HepG2 (cell line): ENCODE measurements around the gene MZF1. TPM values are rescaled to one million over a fixed set of nuclear protein-coding genes. Genes with fewer than 3 reads are reported as not detected.
"Not testable (repeated sequence)": the region's sequence is repeated elsewhere in the genome, so short reads cannot be mapped to it uniquely, and the experiment has no call there.

Experiments
- ATAC-seq: fragments of 200-7000 bp; cut with Tn5 transposase; 3 replicates; pipeline ENCODE4 v1.9.1; 2020; ENCODE audit warnings: mild to moderate bottlenecking, moderate library complexity
- BruUV-seq: library from RNA; stranded (reverse); fragments of 400-500 nt; replicated peaks from 2 replicates; lab custom pipeline; 2021; lab: Mats Ljungman, UMichigan
- CTCF ChIA-PET: fragments of 300-600 bp; formaldehyde crosslinking; extraction: SDS; loops from one replicate; lab custom pipeline; 2021; ENCODE audit warnings: low total read pairs, inconsistent platforms, low intra/inter-chr PET ratio; lab: Yijun Ruan, JAX
- POLR2A ChIA-PET: fragments of 350-600 bp; sonication (Branson Sonifier 250); formaldehyde crosslinking; loops from one replicate; lab custom pipeline; 2020; ENCODE audit warnings: antibody characterized with exemption, inconsistent platforms; lab: Yijun Ruan, JAX
- DNase-seq: peaks from one replicate; pipeline ENCODE4 v3.0.0-alpha.2; 2015; ENCODE audit warnings: low spot score
- FAIRE-seq: peaks from 3 replicates; lab custom pipeline; 2011; peaks lifted over from hg19 to GRCh38; lab: Jason Lieb, UNC
- H2AFZ ChIP-seq: one replicate; pipeline ENCODE4 v1.6.1; 2011; ENCODE audit warnings: low read length, inconsistent platforms
- H3K27ac ChIP-seq: fragments of 300-600 bp; 3 replicates; pipeline ENCODE4 v1.8.0; 2011; ENCODE audit warnings: mixed run types, mild to moderate bottlenecking, mixed read lengths, low read length, inconsistent platforms; ENCODE audit not compliant: insufficient read depth; ENCODE audit errors: extremely low read length
- H3K27me3 ChIP-seq, 2 experiments: fragments of 200-600 bp in 1 of 2; 2 replicates in 1 of 2; 3 replicates in 1 of 2; pipeline versions ENCODE4 v1.6.0 to v1.8.0; 2011; ENCODE audit warnings: low read length in 2 of 2, mild to moderate bottlenecking in 2 of 2, moderate library complexity in 2 of 2, inconsistent platforms in 1 of 2; ENCODE audit not compliant: insufficient read depth in 2 of 2, control insufficient read depth in 1 of 2
- H3K36me3 ChIP-seq, 2 experiments: fragments of 200-600 bp in 1 of 2; replicated peaks in 1 of 2; 2 replicates in 1 of 2; 3 replicates in 1 of 2; pipeline versions ENCODE4 v1.5.1 to v1.8.0; 2011; ENCODE audit warnings: low read length in 2 of 2, inconsistent platforms in 1 of 2; ENCODE audit not compliant: insufficient read depth in 2 of 2, control insufficient read depth in 1 of 2
- H3K4me1 ChIP-seq: 2 replicates; pipeline ENCODE4 v1.5.1; 2012; ENCODE audit warnings: low read length, inconsistent platforms; ENCODE audit not compliant: insufficient read depth
- H3K4me2 ChIP-seq: 2 replicates; pipeline ENCODE4 v1.6.0; 2011; ENCODE audit warnings: low read depth, low read length, inconsistent platforms
- H3K4me3 ChIP-seq, 3 experiments: fragments of 200-600 bp in 1 of 3; sonication (generic), shearing (Covaris generic) in 1 of 3; replicated peaks in 1 of 3; 2 replicates each; pipeline ENCODE4 v1.5.1; 2011 to 2016; ENCODE audit warnings: low read length in 3 of 3, inconsistent platforms in 2 of 3, low read depth in 2 of 3, mild to moderate bottlenecking in 2 of 3, control low read depth in 1 of 3, mixed read lengths in 1 of 3; ENCODE audit not compliant: insufficient read depth in 1 of 3
- H3K79me2 ChIP-seq: one replicate; pipeline ENCODE4 v1.6.1; 2011; ENCODE audit warnings: low read length, inconsistent platforms; ENCODE audit not compliant: insufficient read depth
- H3K9ac ChIP-seq: 2 replicates; pipeline ENCODE4 v1.6.0; 2011; ENCODE audit warnings: mild to moderate bottlenecking, low read depth, low read length, inconsistent platforms; ENCODE audit not compliant: insufficient read depth
- H3K9me3 ChIP-seq: 2 replicates; pipeline ENCODE4 v1.5.1; 2012; ENCODE audit warnings: mild to moderate bottlenecking, low read length
- H4K20me1 ChIP-seq: 2 replicates; pipeline ENCODE4 v1.6.0; 2011; ENCODE audit warnings: inconsistent platforms, mild to moderate bottlenecking, low read length, moderate library complexity; ENCODE audit not compliant: insufficient read depth
- EEA1 ChIP-seq: sonication (generic); formaldehyde crosslinking; IDR thresholded peaks from 2 replicates; pipeline ENCODE4 v1.5.1; 2020; ENCODE audit warnings: mild to moderate bottlenecking, missing genetic modification reagents, borderline replicate concordance
- FOXA3 ChIP-seq: IDR thresholded peaks from 2 replicates; pipeline ENCODE4 v1.6.1; 2016; ENCODE audit warnings: missing genetic modification reagents, missing compliant biosample characterization
- KAT8 ChIP-seq: IDR thresholded peaks from 2 replicates; pipeline ENCODE4 v1.6.1; 2016; ENCODE audit warnings: missing genetic modification reagents, missing compliant biosample characterization
- NFRKB ChIP-seq: fragments of 450-650 bp; IDR thresholded peaks from 2 replicates; pipeline ENCODE4 v1.6.1; 2017
- POLR2G ChIP-seq: fragments of 200-400 bp; formaldehyde crosslinking; IDR thresholded peaks from 2 replicates; pipeline ENCODE4 v1.6.1; 2018; ENCODE audit warnings: mild to moderate bottlenecking, low read depth, low read length, moderate library complexity
- ZC3H4 ChIP-seq: sonication (generic); formaldehyde crosslinking; IDR thresholded peaks from 2 replicates; pipeline ENCODE4 v1.4.0; 2020; ENCODE audit warnings: missing genetic modification reagents, borderline replicate concordance
- ZNF747 ChIP-seq: sonication (generic); formaldehyde crosslinking; IDR thresholded peaks from 2 replicates; pipeline ENCODE4 v1.8.1; 2023; ENCODE audit warnings: missing genetic modification reagents, mild to moderate bottlenecking, borderline replicate concordance
- WGBS: methylation state at CpG from one replicate; pipeline ENCODE4 v1.1.6; 2017; ENCODE audit warnings: low lambda C conversion rate; 5-methylcytosine and 5-hydroxymethylcytosine counted together
- in situ Hi-C: cut with HindIII; loops from 2 replicates; pipeline ENCODE4 v1.10.0; 2017; ENCODE audit warnings: low pct_unique_long_range_greater_than_20kb; ENCODE audit not compliant: extremely low pct_ligation_motif_present
- intact Hi-C: fragments of 100-400 bp; cut with micrococcal nuclease; formaldehyde crosslinking; loops from one replicate; pipeline ENCODE4 v1.10.0; 2022; ENCODE audit not compliant: unreplicated experiment
- polyA plus RNA-seq, 8 experiments: library from polyadenylated mRNA; depleted of rRNA in 3 of 8; stranded (reverse) in 7 of 8; unstranded in 1 of 8; fragments of >200 nt; fragmentation: Illumina TruSeq in 4 of 8; extraction: Trizol in 4 of 8; gene quantifications; 2 replicates each; pipeline versions ENCODE4 v1.2.1 to v1.2.3, GENCODE V29; 2011 to 2016; ENCODE audit warnings: low read depth in 4 of 8, missing spikeins in 1 of 8, mixed read lengths in 1 of 8; ENCODE audit not compliant: insufficient read depth in 1 of 8
- total RNA-seq, 5 experiments: library from RNA; depleted of rRNA; stranded (reverse); fragments of >200 nt; fragmentation: Illumina TruSeq; extraction: Trizol; gene quantifications; 2 replicates each; pipeline ENCODE4 v1.2.3, GENCODE V29; 2016; ENCODE audit warnings: low read depth in 1 of 5
- TF ChIP-seq, protein P1 (sequence below): IDR thresholded peaks from 2 replicates; pipeline ENCODE4 v1.6.1; 2016; ENCODE audit warnings: low read depth, control low read depth
- TF ChIP-seq, protein P2 (sequence below): sonication (generic); formaldehyde crosslinking; IDR thresholded peaks from 2 replicates; pipeline ENCODE4 v1.4.0; 2020; ENCODE audit warnings: mild to moderate bottlenecking, missing genetic modification reagents

The MZF1 gene
- total and polyA plus RNA-seq, 2 of the 13 experiments (the other 11 are each of a cell fraction or from before 2014, with no cell fraction given), result 3.1 to 8.1 TPM

DNA sequence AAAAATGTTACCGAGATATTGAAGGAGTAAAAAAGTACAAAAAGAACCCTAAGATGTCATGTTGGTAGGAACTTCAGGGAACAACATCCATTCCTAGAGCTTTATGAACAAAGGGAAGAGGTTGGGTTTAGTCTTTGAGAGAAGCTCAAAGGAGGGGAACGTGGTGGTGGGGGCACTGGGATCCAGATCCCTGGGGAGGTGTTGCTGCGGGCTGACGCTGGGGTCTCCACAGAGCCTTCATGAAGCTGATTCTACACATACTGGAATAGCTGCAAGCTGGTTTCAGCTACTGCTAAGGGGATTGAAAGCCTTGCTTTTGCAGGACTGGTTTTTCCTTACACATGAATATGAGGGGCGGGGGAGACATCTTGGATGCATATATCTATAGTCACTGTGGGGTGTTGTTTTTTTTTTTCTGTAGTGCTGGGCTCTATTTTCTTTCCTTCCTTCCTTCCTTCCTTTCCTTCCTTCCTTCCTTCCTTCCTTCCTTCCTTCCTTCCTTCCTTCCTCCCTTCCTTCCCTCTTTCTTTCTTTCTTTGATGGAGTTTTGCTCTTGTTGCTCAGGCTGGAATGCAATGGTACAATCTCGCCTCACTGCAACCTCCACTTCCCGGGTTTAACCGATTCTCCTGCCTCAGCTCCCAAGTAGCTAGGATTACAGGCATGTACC lies 6.5 kb upstream of the MZF1 start (continued):
- TF ChIP-seq FOXA3 (CRISPR knock-in tag), result no peak
- TF ChIP-seq POLR2G, result no peak
- TF ChIP-seq, protein P1, sequence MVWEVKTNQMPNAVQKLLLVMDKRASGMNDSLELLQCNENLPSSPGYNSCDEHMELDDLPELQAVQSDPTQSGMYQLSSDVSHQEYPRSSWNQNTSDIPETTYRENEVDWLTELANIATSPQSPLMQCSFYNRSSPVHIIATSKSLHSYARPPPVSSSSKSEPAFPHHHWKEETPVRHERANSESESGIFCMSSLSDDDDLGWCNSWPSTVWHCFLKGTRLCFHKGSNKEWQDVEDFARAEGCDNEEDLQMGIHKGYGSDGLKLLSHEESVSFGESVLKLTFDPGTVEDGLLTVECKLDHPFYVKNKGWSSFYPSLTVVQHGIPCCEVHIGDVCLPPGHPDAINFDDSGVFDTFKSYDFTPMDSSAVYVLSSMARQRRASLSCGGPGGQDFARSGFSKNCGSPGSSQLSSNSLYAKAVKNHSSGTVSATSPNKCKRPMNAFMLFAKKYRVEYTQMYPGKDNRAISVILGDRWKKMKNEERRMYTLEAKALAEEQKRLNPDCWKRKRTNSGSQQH (CRISPR knock-in tag), result no peak
- no peak for TF ChIP-seq EEA1
- TF ChIP-seq, all 625 proteins: peak for 0

DNA sequence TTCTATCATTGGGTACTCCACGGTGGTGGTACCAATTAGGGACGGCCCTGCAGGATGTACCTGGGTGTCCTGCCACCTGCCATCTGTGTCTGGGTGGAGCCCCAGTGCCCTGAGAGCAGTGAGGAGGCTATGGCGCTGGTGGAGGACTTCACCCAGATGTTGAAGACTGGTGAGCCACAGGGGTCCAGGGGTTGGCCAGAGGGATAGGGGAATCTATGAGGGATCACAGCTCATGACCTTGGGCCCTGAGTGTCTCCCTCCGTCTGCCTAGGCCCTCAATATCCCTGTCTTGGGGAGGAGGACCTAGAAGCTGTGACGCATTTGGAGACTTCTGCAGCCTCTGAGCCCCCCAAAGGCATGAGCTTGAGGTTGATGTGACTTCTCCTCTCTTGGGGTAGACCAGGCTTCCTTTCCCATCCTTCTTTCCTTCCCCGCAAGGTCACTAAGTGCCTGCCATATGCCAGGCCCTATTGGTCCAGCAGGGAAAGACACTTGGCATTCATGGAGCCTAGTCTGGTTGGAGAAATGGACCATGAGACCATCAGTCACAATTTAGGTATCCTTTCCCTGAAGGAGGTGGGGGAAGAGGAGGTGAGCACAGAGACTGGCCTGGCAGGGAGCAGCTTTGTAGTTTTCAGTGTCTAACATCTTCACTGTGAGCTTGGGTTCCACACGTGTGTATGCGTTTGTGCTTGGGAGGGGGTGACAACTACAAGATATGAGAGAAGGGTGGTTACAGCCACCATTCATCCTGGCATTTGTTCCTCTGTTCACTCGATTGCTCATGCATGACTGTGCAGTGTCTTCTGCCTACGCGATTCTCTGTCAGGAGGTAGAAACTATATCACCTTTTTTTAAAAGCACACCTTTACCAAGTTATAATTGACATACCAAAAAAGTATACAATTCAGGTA lies 5.1 kb upstream of the MZF1 start:
- H3K27ac ChIP-seq, result no peak overlapping the region
- ChIA-PET POLR2A (no interaction called here), CTCF (no interaction called here)
- no peaks in the 10 kb centered on the region for H4K20me1 ChIP-seq
- TF ChIP-seq, protein P2, sequence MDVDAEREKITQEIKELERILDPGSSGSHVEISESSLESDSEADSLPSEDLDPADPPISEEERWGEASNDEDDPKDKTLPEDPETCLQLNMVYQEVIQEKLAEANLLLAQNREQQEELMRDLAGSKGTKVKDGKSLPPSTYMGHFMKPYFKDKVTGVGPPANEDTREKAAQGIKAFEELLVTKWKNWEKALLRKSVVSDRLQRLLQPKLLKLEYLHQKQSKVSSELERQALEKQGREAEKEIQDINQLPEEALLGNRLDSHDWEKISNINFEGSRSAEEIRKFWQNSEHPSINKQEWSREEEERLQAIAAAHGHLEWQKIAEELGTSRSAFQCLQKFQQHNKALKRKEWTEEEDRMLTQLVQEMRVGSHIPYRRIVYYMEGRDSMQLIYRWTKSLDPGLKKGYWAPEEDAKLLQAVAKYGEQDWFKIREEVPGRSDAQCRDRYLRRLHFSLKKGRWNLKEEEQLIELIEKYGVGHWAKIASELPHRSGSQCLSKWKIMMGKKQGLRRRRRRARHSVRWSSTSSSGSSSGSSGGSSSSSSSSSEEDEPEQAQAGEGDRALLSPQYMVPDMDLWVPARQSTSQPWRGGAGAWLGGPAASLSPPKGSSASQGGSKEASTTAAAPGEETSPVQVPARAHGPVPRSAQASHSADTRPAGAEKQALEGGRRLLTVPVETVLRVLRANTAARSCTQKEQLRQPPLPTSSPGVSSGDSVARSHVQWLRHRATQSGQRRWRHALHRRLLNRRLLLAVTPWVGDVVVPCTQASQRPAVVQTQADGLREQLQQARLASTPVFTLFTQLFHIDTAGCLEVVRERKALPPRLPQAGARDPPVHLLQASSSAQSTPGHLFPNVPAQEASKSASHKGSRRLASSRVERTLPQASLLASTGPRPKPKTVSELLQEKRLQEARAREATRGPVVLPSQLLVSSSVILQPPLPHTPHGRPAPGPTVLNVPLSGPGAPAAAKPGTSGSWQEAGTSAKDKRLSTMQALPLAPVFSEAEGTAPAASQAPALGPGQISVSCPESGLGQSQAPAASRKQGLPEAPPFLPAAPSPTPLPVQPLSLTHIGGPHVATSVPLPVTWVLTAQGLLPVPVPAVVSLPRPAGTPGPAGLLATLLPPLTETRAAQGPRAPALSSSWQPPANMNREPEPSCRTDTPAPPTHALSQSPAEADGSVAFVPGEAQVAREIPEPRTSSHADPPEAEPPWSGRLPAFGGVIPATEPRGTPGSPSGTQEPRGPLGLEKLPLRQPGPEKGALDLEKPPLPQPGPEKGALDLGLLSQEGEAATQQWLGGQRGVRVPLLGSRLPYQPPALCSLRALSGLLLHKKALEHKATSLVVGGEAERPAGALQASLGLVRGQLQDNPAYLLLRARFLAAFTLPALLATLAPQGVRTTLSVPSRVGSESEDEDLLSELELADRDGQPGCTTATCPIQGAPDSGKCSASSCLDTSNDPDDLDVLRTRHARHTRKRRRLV (CRISPR knock-in tag), result no peak
- TF ChIP-seq NFRKB (no peak), ZC3H4 (no peak), KAT8 (CRISPR knock-in tag) (no peak), ZNF747 (CRISPR knock-in tag) (no peak)
- H3K27me3 ChIP-seq, result no peaks in the 10 kb centered on the region
- DNase-seq, result no peak
- peaks cover 3 to 13% of the 10 kb centered on the region in 2 experiments; a peak in 3 of 5 replicates for H3K36me3 ChIP-seq
- H3K4me3 ChIP-seq, result no peak overlapping the region
- no peak overlapping the region for H2AFZ ChIP-seq
- FAIRE-seq, result no peak
- no peak overlapping the region for H3K4me2 ChIP-seq
- peaks cover 10% of the 10 kb centered on the region for H3K4me1 ChIP-seq
- BruUV-seq, result no TSS peak
- no peak for ATAC-seq
- intact Hi-C loops, result no loop called here
- in situ Hi-C loops, result no loop called here
- 98% methylated on average over 7 of the region's 11 CpGs for whole genome bisulfite sequencing
- no peak overlapping the region for H3K9ac ChIP-seq
- peaks cover 4% of the 10 kb centered on the region for H3K79me2 ChIP-seq
- no peaks in the 10 kb centered on the region for H3K9me3 ChIP-seq

DNA sequence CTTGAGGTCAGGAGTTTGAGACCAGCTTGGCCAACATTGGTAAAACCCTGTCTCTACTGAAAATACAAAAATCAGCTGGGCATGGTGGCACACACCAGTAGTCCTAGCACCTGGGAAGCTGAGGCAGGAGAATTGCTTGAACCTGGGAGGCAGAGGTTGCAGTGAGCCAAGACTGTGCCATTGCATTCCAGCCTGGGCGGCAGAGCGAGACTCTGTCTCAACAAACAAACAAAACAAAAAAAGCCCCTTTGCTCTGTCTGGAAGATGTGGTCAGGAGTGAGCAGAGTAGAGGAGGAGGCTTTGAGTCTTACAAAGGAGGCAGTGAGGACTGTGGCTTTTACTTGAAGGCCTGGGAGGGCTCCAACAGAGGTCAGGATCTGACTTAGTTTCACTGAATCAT lies 4.4 kb upstream of the MZF1 start:
- BruUV-seq, H3K9me3 ChIP-seq, H3K27ac ChIP-seq, H3K4me3 ChIP-seq, H3K36me3 ChIP-seq, FAIRE-seq, in situ Hi-C loops, H3K4me2 ChIP-seq, H3K27me3 ChIP-seq, intact Hi-C loops, H3K79me2 ChIP-seq, ATAC-seq, H3K4me1 ChIP-seq, H2AFZ ChIP-seq, H4K20me1 ChIP-seq, POLR2A ChIA-PET, H3K9ac ChIP-seq, DNase-seq, CTCF ChIA-PET: not testable (repeated sequence)
- WGBS, result 94% methylated on average over 2 of the region's 2 CpGs
